Hematopoietic multipotent progenitor cell treated with erythropoietin and hydrocortisone succinate and interleukin-3 and kit ligand, for 6 days (in vitro differentiated cells): ENCODE data around the gene OPA3.
A peak's percentile ranks its signal among the peaks of the same experiment; 100 is the strongest.
"Not testable (repeated sequence)": the region's sequence is repeated elsewhere in the genome, so short reads cannot be mapped to it uniquely, and the experiment has no call there.

Experiments
- DNase-seq: peaks from one replicate; pipeline ENCODE4 v3.0.0-alpha.2; 2015

The OPA3 gene

GRCh38 chr19:45584332-45585157, at the start of gene OPA3:
Gene OPA3 (minus strand): TSS chr19:45584802. CDS start chr19:45584764, 38 bp downstream.
- DNase-seq: peak; percentile 100

GRCh38 chr19:45632468-45633196, 48.0 kb upstream of the OPA3 start:
- peak; percentile 77 for DNase-seq

DNA sequence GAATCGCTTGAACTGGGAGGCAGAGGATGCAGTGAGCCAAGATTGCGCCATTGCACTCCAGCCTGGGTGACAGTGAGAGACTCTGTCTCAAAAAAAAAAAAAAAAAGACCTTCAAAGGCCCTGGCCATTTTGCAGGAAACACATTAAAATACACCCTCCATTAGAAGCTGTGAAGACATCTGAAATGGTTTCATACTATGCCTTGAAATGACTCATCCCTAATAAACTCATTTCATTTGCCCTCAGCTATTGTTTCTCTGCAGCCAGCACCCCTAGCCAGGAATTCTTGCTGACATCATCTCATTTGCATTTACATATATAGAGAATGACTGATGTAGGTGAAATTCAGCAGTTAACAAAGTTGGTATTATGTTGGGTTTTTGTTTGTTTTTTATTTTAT, 45.9 kb upstream of the OPA3 start:
- no peak for DNase-seq

DNA sequence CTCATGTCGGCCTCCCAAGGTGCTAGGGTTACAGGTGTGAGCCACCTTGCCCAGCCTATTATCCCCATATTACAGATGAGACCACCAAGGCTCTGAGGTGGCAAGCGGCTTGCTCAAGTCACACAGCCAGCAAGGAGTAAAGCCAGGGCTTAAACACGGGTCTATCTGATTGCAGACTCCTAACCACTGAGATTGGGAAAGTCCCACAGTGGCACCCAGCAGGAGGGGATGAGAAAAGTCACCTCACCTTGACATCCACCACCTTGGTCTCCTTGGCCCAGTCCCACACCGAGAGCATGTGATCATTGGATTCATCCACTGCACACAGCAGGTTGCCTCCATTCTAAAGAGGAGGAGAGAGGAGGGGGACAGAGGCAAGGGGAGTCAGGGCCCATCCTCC, 45.1 kb upstream of the OPA3 start:
- DNase-seq: no peak

- not testable (repeated sequence) for DNase-seq
Measured at GRCh38 chr19:45628219-45628618, 43.6 kb upstream of the OPA3 start.

DNA sequence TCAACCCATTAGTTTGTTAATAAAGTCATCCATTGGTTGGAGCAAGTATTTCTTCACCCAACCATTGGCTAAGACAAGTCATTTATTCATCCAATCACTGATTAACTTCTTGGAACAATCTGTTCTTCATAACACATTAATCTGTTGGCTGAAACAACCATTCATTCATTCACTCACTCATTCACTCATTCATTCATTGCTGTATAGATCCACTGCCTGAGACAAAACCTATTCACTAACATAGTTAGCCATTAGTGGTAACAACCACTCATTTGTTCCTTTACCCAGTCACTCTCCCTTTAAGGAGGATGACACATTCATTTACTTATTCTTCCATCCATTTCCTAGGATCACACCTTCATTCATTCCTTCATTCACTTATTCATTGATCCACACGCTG, 39.4 kb upstream of the OPA3 start:
- no peak for DNase-seq

- DNase-seq: no peak
Measured at GRCh38 chr19:45621976-45622503, 37.4 kb upstream of the OPA3 start.

- DNase-seq: no peak
Measured at GRCh38 chr19:45621389-45621788, 36.8 kb upstream of the OPA3 start.

DNA sequence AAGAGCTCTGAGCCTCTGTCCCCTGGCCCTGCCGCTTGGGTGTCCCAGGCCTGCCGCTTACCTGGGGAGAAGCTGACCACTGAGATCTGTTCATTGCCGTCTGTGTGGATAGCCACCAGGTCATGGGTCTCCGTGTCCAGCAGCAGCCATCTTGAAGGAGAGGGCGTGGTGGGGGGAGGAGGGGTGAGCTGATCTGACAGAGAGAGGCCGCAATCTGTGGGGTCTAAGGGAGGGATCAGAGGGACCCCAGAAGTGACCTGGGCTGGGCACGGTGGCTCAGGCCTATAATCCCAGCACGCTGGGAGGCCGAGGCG, 32.1 kb upstream of the OPA3 start:
- no peak for DNase-seq

DNA sequence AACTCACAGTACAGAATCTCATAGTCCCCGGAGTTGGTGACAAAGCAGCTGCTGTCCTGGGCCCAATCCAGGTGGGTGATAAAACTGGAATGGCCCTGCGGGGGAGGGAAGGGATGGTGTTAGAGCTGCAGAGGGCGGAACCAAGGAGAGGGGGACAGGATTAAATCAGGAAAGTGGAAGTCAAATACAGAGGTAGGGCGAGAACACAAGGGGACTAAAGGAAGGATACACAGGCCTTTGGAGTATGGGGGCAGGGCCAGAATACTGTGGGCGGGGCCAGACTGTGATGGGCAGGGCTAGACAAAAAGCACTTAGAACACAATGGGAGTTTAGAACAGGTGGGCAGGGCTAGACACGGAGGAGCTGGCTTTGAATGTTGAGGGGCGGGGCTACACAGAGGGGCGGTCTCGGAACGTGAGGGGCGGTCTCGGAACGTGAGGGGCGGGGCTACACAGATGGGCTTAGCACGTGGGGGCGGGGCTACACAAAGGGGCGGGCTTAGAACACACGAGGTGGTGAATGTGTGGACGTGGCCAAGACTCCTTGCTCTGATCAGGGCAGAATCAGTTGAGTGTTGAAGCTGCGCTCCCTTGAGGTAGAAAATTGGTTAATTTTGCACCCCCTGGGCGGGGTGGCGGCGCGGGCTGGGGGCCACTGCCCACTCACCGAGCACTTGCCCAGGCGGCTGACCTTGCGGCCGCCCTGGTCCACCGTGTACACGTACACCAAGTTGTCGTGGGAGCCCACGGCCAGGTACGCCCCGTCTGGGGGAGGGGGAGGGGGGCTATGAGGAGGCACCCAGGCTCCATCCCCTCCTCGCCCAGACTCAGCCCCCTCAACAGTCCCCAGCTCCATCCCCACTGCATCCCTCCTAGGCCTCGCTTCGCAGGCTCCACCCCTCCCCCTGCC, 31.4 kb upstream of the OPA3 start:
- DNase-seq: peak; percentile 97

DNA sequence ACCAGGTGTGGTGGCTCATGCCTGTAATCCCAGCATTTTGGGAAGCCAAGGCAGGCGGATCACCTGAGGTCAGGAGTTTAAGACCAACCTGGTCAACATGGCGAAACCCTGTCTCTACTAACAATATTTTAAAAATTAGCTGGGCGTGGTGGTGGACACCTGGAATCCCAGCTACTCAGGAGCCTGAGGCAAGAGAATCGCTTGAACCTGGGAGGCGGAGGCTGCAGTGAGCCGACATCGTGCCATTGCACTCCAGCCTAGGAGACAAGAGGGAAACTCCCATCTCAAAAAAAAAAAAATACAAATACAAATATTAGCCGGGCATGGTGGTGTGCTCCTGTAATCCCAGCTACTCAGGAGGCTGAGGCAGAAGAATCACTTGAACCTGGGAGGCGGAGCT, 30.5 kb upstream of the OPA3 start:
- not testable (repeated sequence) for DNase-seq

DNA sequence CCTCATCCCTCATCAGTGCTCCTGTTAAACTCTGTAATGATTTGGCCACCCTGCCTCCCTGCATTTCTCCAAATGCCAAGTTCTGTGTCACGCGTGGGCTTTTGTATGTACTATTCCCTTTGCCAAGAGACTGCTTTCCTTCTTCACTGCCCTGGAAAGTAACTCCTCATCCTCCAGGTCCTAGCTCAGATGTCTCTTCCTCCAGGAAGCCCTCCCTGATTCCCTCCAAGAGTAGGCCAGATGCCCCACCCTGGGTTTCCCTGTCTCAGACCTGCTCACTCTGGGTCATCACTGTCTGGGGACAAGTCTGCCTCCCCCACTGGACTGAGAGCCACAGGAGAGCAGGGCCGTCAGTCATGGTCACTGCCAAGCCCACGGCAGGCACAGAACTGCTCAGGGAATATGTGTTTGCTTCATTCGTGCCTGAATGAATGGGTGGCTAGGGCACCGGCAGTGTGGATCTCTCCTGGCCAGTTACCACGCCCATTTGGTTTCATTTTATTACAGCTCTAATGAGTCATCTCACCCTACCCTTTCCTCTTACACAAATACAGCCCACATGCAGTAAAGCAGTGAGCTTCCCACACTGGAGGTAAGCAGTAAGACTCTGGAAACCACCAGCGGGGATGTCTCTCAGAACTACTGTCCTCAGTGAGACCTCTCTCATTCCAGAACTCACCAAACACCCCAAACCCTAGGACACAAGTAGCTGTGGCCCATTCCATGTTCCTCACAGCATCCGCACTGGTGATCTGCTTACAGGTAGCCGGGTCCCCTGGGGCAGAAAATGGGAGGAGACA, 29.5 kb upstream of the OPA3 start:
- DNase-seq: peak; percentile 68

- DNase-seq: no peak
Measured at GRCh38 chr19:45608948-45609347, 24.3 kb upstream of the OPA3 start.

DNA sequence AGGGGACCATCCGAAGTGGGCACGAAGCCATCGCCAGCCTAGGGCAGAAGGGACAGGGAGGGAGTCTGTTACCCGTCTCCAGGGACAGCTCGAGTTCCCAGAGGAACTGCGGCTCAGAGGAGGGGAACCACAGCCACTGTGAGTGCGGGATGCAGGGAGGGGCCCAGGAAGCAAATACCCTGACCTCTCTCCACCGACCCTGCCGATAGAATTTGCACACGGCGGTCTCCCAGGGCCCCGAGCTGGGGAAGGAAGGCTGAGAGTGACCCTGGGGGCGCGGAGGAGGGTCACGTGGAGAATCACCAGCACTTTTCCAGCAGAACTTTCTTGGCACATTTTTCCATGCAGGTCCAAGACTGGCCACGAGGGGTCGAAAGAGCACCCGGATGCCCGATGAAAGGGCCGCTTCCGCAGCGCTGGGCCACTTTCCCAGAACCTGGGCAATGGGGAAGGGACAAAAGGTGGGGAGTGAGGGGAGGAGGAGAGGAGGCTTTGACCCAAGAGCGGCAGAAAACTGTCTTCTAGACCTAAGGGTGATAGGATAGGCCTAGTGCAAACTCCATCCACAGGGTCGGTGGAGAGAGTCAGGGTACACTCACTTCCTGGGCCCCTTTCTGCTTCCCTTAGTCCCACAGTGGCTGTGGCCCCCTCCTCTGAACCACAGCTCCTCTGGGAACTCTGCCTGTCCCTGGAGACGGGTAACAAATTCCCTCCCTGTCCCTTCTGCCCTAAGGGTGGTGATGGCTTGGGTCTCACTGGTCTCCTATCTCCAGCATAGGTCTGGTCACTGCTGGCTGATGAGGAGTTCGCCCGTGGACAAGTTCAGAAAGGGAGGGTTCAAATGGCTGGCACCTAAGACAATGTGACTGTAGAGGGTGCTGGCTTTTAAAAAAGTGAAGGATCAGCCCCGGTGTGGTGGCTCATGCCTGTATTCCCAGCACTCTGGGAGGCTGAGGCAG, 22.7 kb upstream of the OPA3 start:
- DNase-seq: peak; percentile 75

GRCh38 chr19:45601524-45602374, 17.1 kb upstream of the OPA3 start, which contains the start of gene GPR4:
Gene GPR4 (minus strand): TSS chr19:45602212. CDS start chr19:45591866, 10,346 bp downstream.
- peak; percentile 36 for DNase-seq

GRCh38 chr19:45601115-45601514, 16.5 kb upstream of the OPA3 start:
- no peak for DNase-seq

GRCh38 chr19:45600340-45600885, 15.8 kb upstream of the OPA3 start:
- no peak for DNase-seq

GRCh38 chr19:45599286-45599685, 14.7 kb upstream of the OPA3 start:
- DNase-seq: no peak

DNA sequence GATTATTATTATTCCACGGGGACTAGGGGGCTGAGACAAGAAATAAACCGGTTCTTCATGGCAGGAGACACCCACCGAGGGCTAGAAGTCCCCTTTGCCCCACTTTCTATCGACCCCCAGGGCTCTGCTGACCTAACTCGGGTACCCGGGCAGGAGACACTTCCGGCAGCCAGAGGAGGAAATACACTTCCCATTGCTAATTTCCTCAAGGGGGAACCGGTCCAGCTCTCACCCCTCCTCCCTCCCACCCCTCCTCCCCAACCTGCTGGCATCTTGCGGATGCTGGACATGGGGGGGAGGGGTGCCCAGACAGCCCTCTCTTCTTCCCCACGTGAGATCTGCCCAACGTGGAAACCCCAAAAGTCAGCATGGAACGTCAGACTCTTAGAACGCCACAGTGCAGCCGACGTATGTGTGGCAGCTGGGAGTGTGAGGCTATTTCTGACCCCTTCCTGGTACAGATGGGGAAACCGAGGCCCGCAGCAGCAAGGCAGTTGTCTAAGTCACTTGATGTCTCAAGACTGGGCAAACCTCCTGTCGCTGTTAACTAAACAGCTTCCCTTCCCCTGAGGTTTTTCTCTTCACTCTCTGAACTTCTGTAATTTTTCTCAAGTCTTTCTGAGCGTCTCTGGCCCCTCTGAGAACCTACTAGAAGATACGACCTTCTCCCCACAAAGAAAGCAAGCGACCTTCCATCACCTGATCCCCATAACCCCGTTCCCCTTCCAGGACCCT, 13.8 kb upstream of the OPA3 start:
- DNase-seq: no peak
